CD4-positive, alpha-beta T cell treated with Interleukin-12 subunit alpha and Interleukin-12 subunit beta, for 1 hour (primary cell): ENCODE data around the gene KAT8.
"Not testable (repeated sequence)": the region's sequence is repeated elsewhere in the genome, so short reads cannot be mapped to it uniquely, and the experiment has no call there.

Source experiments
- DNase-seq: peaks from one replicate; pipeline ENCODE4 v3.0.0-alpha.2; 2020

KAT8 gene

DNA sequence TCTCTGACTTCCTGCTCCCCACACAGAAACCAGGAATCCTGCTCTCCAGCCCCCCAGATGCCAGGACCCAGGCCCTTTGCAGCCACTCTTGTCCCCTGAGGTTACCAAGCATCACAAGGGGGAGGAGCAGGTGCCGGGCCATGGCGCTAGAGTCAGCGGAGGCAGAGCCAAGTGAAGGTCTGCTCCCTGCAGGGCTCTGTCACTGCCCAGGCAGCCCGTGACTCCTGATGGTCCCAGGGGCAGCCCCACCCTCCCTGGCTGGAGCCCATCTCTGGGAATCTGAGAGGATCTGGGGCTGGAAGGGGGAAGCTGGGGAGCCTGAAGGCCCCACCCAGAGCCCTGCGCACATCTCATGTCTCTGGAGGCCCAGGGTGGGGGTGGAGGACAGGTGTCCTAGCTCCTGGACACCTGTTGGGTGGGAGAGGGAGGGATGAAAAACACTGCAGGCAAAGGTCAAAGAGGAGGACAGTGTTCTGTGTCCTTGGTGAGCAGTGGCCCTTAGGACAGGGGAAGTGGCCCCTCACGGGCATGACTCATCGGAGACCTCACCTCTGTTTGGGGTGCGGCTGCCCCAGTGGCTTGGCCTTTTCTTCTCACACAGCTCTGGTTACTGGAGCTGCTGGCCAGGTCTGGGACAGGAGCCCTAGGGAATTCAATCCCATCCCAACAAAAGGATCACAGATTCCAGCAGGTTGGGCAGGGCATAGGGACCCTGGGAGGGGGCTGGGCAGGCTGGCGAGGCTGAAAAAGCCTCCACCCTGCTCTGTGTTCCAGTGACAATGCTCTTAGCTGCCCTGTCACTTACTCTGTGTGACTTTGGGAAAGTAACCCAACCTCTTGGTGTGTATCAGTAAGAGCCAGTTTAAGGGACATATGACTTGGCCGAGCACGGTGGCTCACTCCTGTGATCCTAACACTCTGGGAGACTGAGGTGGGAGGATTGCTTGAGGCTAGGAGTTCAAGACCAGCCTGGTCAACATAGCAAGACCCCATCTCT, 32.7 kb downstream of the KAT8 start, which contains the start of gene PRSS36:
TSS of gene PRSS36 (minus strand) at position 173 of the 997 bp plus-strand sequence. CDS start at position 142, 31 bp downstream.
- DNase-seq: no peak

DNA sequence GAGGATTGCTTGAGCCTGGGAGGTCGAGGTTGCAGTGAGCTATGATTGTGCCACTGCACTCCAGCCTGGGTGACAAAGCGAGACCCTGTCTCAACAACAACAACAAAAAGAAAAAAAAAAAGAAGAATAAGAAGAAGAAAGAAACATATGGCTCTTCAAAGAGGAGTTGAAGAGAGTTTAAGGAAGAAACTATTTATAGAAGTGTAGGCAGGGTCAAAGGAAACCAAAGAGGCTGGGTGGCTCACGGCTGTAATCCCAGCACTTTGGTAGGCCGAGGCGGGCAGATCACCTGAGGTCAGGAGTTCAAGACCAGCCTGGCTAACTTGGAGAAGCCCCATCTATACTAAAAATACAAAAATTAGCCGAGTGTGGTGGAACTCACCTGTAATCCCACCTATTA, 33.5 kb downstream of the KAT8 start:
- not testable (repeated sequence) for DNase-seq

DNA sequence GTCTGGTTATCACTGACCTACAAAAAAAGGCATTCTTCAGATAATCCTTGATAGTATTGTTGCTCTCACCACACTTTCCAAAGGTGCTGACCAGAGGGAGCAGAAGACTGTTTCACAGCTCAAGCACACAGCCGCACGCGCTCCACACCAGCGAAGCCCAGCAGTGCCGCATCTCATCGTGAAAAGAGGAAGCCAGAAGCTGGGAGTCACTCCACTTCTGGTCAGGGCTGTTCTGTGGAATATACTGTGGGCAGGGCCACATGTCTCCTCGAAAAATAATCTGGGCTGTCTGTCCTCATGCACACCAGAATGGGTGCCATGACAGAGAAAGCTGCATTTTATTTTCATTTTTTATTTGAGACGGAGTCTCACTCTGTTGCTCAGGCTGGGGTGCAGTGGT, 39.7 kb downstream of the KAT8 start:
- DNase-seq: no peak

DNA sequence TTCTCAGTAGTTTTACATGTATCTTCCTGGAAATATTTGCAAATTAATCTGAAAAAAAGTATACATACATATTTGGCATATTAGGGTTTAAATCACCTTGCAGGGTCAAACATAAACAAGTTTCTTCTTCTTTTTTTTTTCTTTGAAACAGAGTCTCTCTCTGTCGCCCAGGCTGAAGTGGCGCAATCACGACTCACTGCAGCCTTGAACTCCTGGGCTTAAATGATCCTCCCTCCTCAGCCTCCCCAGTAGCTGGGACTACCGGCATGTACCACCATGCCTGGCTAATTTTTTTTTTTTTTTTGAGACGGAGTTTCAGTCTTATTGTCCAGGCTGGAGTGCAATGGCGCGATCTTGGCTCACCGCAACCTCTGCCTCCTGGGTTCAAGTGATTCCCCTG, 49.9 kb downstream of the KAT8 start:
- no peak for DNase-seq

DNA sequence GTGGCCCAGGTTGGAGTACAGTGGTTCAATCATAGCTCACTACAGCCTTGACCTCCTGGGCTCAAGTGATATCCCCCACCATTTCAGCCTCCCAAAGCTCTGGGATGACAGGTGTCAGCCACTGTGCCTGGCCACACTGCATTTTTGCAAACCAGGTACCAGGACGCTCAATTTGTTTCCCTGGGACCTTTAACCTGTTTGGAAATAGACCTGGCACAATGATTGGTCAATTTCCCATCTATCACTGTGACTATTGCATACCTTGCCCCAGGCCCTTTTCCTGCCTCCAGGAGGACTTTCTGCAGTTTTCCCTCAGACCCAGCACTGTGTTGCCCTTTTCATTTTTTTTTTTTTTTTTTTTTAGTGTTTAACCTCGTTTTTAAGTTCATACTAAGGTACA, 51.4 kb downstream of the KAT8 start:
- DNase-seq: no peak

DNA sequence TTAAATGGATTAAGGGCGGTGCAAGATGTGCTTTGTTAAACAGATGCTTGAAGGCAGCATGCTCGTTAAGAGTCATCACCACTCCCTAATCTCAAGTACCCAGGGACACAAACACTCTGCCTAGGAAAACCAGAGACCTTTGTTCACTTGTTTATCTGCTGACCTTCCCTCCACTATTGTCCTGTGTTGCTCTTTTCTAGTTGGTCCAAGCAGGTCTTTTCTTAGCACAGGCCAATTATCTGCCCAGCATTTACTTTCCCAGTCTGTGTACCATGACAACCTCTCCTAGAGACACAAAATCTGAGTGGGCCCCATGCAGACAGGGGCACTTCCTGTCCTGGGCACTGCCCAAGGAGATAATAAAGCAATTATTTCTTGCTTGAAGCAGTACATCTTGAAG, 52.6 kb downstream of the KAT8 start:
- DNase-seq: not testable (repeated sequence)

DNA sequence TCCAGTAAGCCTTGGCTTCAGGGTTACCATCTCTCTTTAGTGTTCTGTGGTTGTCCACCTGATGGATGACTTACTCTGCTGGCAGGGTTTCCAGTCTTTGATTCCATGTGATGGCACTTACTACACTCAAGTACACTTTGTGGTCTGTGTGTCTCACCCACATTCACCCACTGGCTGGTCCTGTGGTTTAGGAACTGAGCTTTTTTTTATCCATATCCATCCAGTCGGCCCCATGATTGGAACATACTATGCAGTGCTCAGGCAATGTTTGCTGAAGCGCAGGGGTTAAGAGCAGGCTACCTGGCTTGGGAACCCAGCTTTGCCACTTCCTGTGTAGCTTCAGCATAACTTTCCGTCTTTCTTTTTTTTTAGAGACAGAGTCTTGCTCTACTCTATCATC, 59.7 kb downstream of the KAT8 start:
- DNase-seq: peak; percentile 59

DNA sequence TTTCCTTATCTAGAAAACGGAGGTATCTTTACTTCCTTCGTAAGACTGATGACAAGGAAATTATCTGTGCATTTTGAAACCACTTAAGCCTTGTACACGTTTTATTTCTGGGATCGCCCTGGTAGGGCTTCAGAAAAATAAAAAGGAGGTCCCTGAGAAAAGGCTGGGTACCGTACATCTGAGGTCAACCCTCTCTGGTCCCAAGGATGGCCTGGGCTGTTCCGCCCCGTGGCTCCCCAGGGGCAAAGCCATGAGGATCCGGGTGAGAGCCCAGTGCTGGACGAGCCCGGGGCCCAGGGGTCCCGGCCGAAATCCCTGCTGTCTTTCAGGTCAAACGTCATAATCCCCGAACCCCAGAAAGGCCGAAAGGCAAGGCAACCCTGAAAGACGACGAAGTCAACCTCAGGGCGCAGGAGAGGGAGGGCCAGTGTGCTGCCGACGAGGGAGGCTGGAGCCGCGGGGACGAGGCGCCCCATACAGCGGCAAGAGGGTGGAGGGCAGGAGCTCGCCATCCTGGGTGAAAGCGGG, 61.8 kb downstream of the KAT8 start:
- no peak for DNase-seq

DNA sequence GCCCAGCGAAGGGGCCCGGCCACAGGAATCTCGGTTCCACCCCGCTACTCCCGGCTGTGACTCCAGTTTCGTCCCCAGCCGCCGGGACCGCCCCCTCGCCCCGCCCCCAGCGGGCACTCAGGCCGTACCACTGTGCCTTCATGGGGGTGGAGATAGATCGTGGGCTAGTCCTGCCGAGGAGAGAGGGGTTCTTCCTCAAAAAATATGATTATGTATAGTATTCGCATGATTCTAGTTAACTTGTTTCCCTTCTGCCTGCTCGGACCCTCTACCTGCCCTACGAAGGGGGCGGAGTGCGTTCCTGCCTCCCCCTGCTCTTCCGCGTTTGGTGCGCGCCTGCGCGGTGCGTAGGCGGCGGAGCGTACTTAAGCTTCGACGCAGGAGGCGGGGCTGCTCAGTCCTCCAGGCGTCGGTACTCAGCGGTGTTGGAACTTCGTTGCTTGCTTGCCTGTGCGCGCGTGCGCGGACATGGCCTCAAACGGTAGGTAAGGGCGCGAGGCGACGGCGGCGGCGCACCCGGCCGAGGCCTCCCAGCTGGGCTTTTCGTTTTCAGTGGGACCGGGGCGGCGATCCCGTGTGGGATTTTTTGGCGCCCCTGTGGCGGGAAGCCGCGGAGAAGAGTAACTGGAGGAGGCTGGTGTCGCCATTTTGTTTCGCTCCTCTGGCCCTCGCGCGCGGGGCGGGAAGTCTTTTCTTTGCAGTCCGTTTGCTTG, 62.4 kb downstream of the KAT8 start, which contains the start of gene FUS:
TSS of gene FUS (plus strand) at position 393 of the 713 bp plus-strand sequence. CDS start at position 469, 76 bp downstream.
- DNase-seq: peak; percentile 94
